GM12892 (cell line): ENCODE measurements around the gene HOXD8.

Experiments used
- POLR2A ChIP-seq: IDR thresholded peaks from 2 replicates; pipeline ENCODE4 v1.6.1; 2011; ENCODE audit warnings: low read depth, low read length, control low read depth
- POLR2AphosphoS5 ChIP-seq: IDR thresholded peaks from 2 replicates; pipeline ENCODE4 v1.6.1; 2011; ENCODE audit warnings: low read depth, low read length, control low read depth
- TAF1 ChIP-seq: IDR thresholded peaks from 2 replicates; pipeline ENCODE4 v1.6.1; 2011; ENCODE audit warnings: low read depth, mild to moderate bottlenecking, control low read depth, low read length, borderline replicate concordance

DNA sequence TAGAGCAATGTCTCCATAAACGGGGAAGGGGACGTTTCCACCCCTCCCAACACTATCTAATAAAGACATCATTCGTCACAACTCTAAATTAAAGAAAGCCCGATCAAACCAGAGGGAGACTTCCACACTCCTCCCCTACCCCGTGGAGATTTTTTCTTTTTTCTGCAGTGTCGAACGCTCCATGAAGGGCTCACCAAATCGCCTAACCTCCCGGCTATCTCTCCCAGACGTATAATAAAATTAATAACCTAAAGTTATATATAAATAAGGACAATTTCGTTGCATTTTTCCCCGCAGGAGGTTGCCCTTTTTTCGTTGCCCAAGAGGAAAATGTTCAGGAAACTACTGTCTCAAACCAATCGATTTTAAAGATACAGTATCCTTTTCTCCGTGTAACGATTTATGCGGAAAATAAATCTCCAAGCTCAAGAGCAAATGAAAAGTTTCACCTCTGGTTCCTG, 48.1 kb upstream of the HOXD8 start:
- TF ChIP-seq POLR2A (no peak), TAF1 (no peak), POLR2AphosphoS5 (no peak)
